HCT116 (cell line): ENCODE results near the gene ELP2. TPM values are rescaled to one million over a fixed set of nuclear protein-coding genes. Genes with fewer than 3 reads are reported as not detected.

ENCODE experiments used
- ATAC-seq: fragments of 200-7000 bp; cut with Tn5 transposase; 2 replicates; pipeline ENCODE4 v1.9.1; 2020; ENCODE audit warnings: mild to moderate bottlenecking, moderate library complexity
- BruUV-seq: library from RNA; stranded (reverse); fragments of 400-500 nt; replicated peaks from 2 replicates; lab custom pipeline; 2021; lab: Mats Ljungman, UMichigan
- CTCF ChIA-PET: fragments of 300-600 bp; sonication (Branson Sonifier 250); formaldehyde crosslinking; loops from one replicate; lab custom pipeline; 2021; ENCODE audit warnings: antibody characterized with exemption; lab: Charles Lee
- POLR2A ChIA-PET: fragments of 300-600, 350-600 bp; sonication (Branson Sonifier 250); formaldehyde crosslinking; loops from one replicate; lab custom pipeline; 2021; ENCODE audit warnings: antibody characterized with exemption; lab: Charles Lee
- RAD21 ChIA-PET, 2 experiments: fragments of 300-600 bp; sonication (Branson Sonifier 250); formaldehyde crosslinking; loops; one replicate each; lab custom pipeline; 2023; ENCODE audit warnings: low total read pairs in 2 of 2; ENCODE audit not compliant: uncharacterized antibody in 2 of 2, unreplicated experiment in 2 of 2, low non-redundant PET in 1 of 2; lab: Charles Lee
- DNase-seq: peaks from one replicate; pipeline ENCODE4 v3.0.0-alpha.2; 2010; ENCODE audit warnings: low read depth, low spot score
- H2AFZ ChIP-seq: fragments of 200-600 bp; shearing (Covaris generic), sonication (generic); 2 replicates; pipeline ENCODE4 v1.6.1; 2017; ENCODE audit warnings: low read depth, mixed run types, mixed read lengths, antibody characterized with exemption, low read length; ENCODE audit not compliant: poor library complexity, severe bottlenecking
- H3K27ac ChIP-seq: 2 replicates; pipeline ENCODE4 v1.5.1; 2012; ENCODE audit warnings: low read depth, low read length
- H3K27me3 ChIP-seq: fragments of 200-600 bp; sonication (generic); 2 replicates; pipeline ENCODE4 v1.6.1; 2016; ENCODE audit warnings: mixed run types, low read length, mixed read lengths; ENCODE audit not compliant: insufficient read depth
- H3K36me3 ChIP-seq, 2 experiments: fragments of 200-500 bp in 1 of 2; fragments of 200-600 bp in 1 of 2; sonication (Bioruptor generic) in 1 of 2; sonication (generic) in 1 of 2; 2 replicates each; pipeline versions ENCODE4 v1.5.1 to v1.6.1; 2014 to 2016; ENCODE audit warnings: low read length in 2 of 2, inconsistent platforms in 1 of 2, mixed read lengths in 1 of 2, mixed run types in 1 of 2; ENCODE audit not compliant: insufficient read depth in 2 of 2, control insufficient read depth in 1 of 2
- H3K4me1 ChIP-seq, 2 experiments: fragments of 200-600 bp in 1 of 2; sonication (generic) in 1 of 2; 2 replicates each; pipeline versions ENCODE4 v1.5.1 to v1.6.1; 2012 to 2017; ENCODE audit warnings: low read length in 2 of 2, inconsistent platforms in 1 of 2, mild to moderate bottlenecking in 1 of 2, mixed read lengths in 1 of 2, mixed run types in 1 of 2, moderate library complexity in 1 of 2; ENCODE audit not compliant: insufficient read depth in 2 of 2, control insufficient read depth in 1 of 2
- H3K4me2 ChIP-seq: fragments of 200-600 bp; sonication (generic); 2 replicates; pipeline ENCODE4 v1.6.1; 2017; ENCODE audit warnings: mixed run types, low read length, mixed read lengths
- H3K4me3 ChIP-seq, 2 experiments: fragments of 200-600 bp in 1 of 2; sonication (generic) in 1 of 2; replicated peaks in 1 of 2; 2 replicates each; pipeline ENCODE4 v1.5.1; 2011 to 2016; ENCODE audit warnings: low read length in 2 of 2, control low read depth in 1 of 2, low read depth in 1 of 2, mild to moderate bottlenecking in 1 of 2, mixed read lengths in 1 of 2, mixed run types in 1 of 2
- H3K79me2 ChIP-seq: fragments of 200-600 bp; sonication (generic); 2 replicates; pipeline ENCODE4 v1.6.1; 2017; ENCODE audit warnings: mild to moderate bottlenecking, mixed run types, low read length, moderate library complexity, mixed read lengths; ENCODE audit not compliant: insufficient read depth
- H3K9ac ChIP-seq: fragments of 200-600 bp; sonication (generic); 2 replicates; pipeline ENCODE4 v1.6.1; 2016; ENCODE audit warnings: low read length, mixed read lengths
- H3K9me2 ChIP-seq: fragments of 200-600 bp; sonication (generic), shearing (Covaris generic); 2 replicates; pipeline ENCODE4 v1.6.1; 2017; ENCODE audit warnings: mixed run types, mild to moderate bottlenecking, moderate library complexity; ENCODE audit not compliant: insufficient read depth
- H3K9me3 ChIP-seq, 2 experiments: fragments of 200-500 bp in 1 of 2; fragments of 200-600 bp in 1 of 2; sonication (Bioruptor generic) in 1 of 2; sonication (generic) in 1 of 2; 2 replicates each; pipeline ENCODE4 v1.6.1; 2014 to 2017; ENCODE audit warnings: low read length in 2 of 2, mixed read lengths in 2 of 2, inconsistent platforms in 1 of 2, low read depth in 1 of 2, mild to moderate bottlenecking in 1 of 2, mixed run types in 1 of 2, moderate library complexity in 1 of 2; ENCODE audit not compliant: control insufficient read depth in 1 of 2, insufficient read depth in 1 of 2
- H4K20me1 ChIP-seq: fragments of 200-600 bp; sonication (generic), shearing (Covaris generic); 2 replicates; pipeline ENCODE4 v1.6.1; 2017; ENCODE audit warnings: mixed run types, mild to moderate bottlenecking, moderate library complexity; ENCODE audit not compliant: insufficient read depth
- CBX3 ChIP-seq: IDR thresholded peaks from 2 replicates; pipeline ENCODE4 v1.6.1; 2012; ENCODE audit warnings: low read depth
- CEBPB ChIP-seq: IDR thresholded peaks from 2 replicates; pipeline ENCODE4 v1.6.1; 2012; ENCODE audit warnings: low read depth
- CTCF ChIP-seq, 3 experiments: fragments of 200-600 bp in 1 of 3; sonication (generic) in 1 of 3; IDR thresholded peaks in 2 of 3; conservative IDR thresholded peaks in 1 of 3; 2 replicates each; pipeline ENCODE4 v1.5.1; 2012 to 2017; ENCODE audit warnings: low read depth in 2 of 3, low read length in 2 of 3, antibody characterized with exemption in 1 of 3, borderline replicate concordance in 1 of 3, control low read depth in 1 of 3, mild to moderate bottlenecking in 1 of 3, mixed read lengths in 1 of 3, mixed run types in 1 of 3, moderate library complexity in 1 of 3; ENCODE audit not compliant: insufficient read depth in 1 of 3
- EGR1 ChIP-seq: IDR thresholded peaks from 2 replicates; pipeline ENCODE4 v1.6.1; 2012; ENCODE audit warnings: low read depth
- ELF1 ChIP-seq: IDR thresholded peaks from 2 replicates; pipeline ENCODE4 v1.6.1; 2012; ENCODE audit warnings: low read depth, borderline replicate concordance
- EZH2 ChIP-seq: fragments of 200-600 bp; sonication (generic); IDR thresholded peaks from 2 replicates; pipeline ENCODE4 v1.6.1; 2017; ENCODE audit warnings: antibody characterized with exemption, mixed run types
- EZH2phosphoT487 ChIP-seq: fragments of 200-600 bp; IDR thresholded peaks from 2 replicates; pipeline ENCODE4 v1.6.1; 2018; ENCODE audit warnings: antibody characterized with exemption, borderline replicate concordance
- FOSL1 ChIP-seq: IDR thresholded peaks from 2 replicates; pipeline ENCODE4 v1.6.1; 2012; ENCODE audit warnings: low read depth
- JUND ChIP-seq: IDR thresholded peaks from 2 replicates; pipeline ENCODE4 v1.6.1; 2012
- MAX ChIP-seq: IDR thresholded peaks from 2 replicates; pipeline ENCODE4 v1.6.1; 2012
- POLR2A ChIP-seq: IDR thresholded peaks from 2 replicates; pipeline ENCODE4 v1.7.0; 2011; ENCODE audit warnings: borderline replicate concordance; ENCODE audit not compliant: insufficient read depth, insufficient read length; ENCODE audit errors: extremely low read depth
- POLR2AphosphoS5 ChIP-seq: IDR thresholded peaks from 2 replicates; pipeline ENCODE4 v1.6.1; 2011; ENCODE audit warnings: mild to moderate bottlenecking, low read depth, low read length, moderate library complexity
- SIN3A ChIP-seq: IDR thresholded peaks from 2 replicates; pipeline ENCODE4 v1.6.1; 2012; ENCODE audit warnings: low read depth
- SP1 ChIP-seq: IDR thresholded peaks from 2 replicates; pipeline ENCODE4 v1.6.1; 2012; ENCODE audit warnings: low read depth
- SRF ChIP-seq: IDR thresholded peaks from 2 replicates; pipeline ENCODE4 v1.6.1; 2012; ENCODE audit warnings: low read depth
- TCF7L2 ChIP-seq: IDR thresholded peaks from 2 replicates; pipeline ENCODE4 v1.7.0; 2011; ENCODE audit warnings: borderline replicate concordance, inconsistent platforms; ENCODE audit not compliant: insufficient read depth, insufficient read length; ENCODE audit errors: extremely low read depth
- YY1 ChIP-seq: IDR thresholded peaks from 2 replicates; pipeline ENCODE4 v1.6.1; 2011; ENCODE audit warnings: low read length, low read depth, moderate library complexity, mild to moderate bottlenecking; ENCODE audit not compliant: insufficient replicate concordance; ENCODE audit errors: extremely low read depth
- ZFX ChIP-seq: fragments of 450-650 bp; IDR thresholded peaks from 2 replicates; pipeline ENCODE4 v1.6.1; 2017
- intact Hi-C: fragments of 100-400 bp; cut with micrococcal nuclease; formaldehyde crosslinking; loops from 2 replicates; pipeline ENCODE4 v1.10.0; 2022
- total RNA-seq: library from RNA; stranded (reverse); gene quantifications from one replicate; pipeline ENCODE4 v1.2.1, GENCODE V29; 2021; ENCODE audit not compliant: unreplicated experiment
- TF ChIP-seq, protein P1 (sequence below): IDR thresholded peaks from 2 replicates; pipeline ENCODE4 v1.6.1; 2012; ENCODE audit warnings: low read depth
- TF ChIP-seq, protein P2 (sequence below): IDR thresholded peaks from 2 replicates; pipeline ENCODE4 v1.6.1; 2011; ENCODE audit warnings: mild to moderate bottlenecking, low read length, moderate library complexity; ENCODE audit not compliant: insufficient replicate concordance; ENCODE audit errors: extremely low read depth

Gene ELP2
- total RNA-seq, 1 experiment from 2014 or later, result 109 TPM

DNA sequence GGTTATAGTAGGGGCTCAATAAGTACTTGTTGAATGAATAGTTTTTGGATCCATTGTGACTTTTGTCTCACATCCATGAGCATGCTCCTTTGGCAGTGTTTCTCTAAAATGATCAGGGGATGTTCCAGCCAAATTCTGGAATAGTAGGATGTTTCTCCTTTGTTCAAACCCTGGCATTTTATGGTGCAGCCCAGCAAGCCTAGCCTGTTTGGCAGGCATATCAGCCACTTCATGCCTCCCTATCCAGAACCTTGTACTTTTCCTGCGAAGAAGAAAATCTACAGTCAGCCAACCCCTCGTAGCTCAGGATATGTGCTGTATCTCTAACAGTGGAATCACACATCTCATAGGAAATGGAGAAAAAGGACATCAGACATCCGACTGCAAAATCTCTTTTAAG, 35.3 kb upstream of the ELP2 start:
- POLR2A ChIA-PET, result no interaction called here
- intact Hi-C loops, result no loop called here
- BruUV-seq, result no TSS peak

More for the DNA sequence above, 35.3 kb upstream of the ELP2 start:
- no peak for DNase-seq
- H3K27me3 ChIP-seq, result no peaks in the 10 kb centered on the region
- no peaks in the 10 kb centered on the region for H4K20me1 ChIP-seq
- H3K36me3 ChIP-seq, result no peaks in the 10 kb centered on the region
- H3K27ac ChIP-seq, result no peak overlapping the region
- H3K4me1 ChIP-seq, result no peaks in the 10 kb centered on the region
- H3K9me2 ChIP-seq, result no peaks in the 10 kb centered on the region
- RAD21 ChIA-PET, result interaction anchor here in 1 of 2 experiments (0.7 kb wide), 1 partner anchor 190 kb away, joined by 4 read pairs; no protein-coding TSS in a partner anchor
- H2AFZ ChIP-seq, result no peak overlapping the region
- CTCF ChIA-PET, result interaction anchor here (3.3 kb wide), 1 partner anchor 189 kb away, joined by 94 read pairs; no protein-coding TSS in a partner anchor
- H3K79me2 ChIP-seq, result no peaks in the 10 kb centered on the region
- no peaks in the 10 kb centered on the region for H3K9me3 ChIP-seq
- H3K4me2 ChIP-seq, result no peak overlapping the region
- TF ChIP-seq CBX3 (no peak), SIN3A (no peak), FOSL1 (no peak), EZH2phosphoT487 (no peak), EZH2 (no peak), POLR2AphosphoS5 (no peak), CTCF (IDR thresholded peaks at IDR 0.05 in 2 of 3, conservative IDR thresholded peaks at IDR 0.05 in 1 of 3; ENCODE audit: borderline replicate concordance in 1 of 3, insufficient read depth in 1 of 3, low read depth in 2 of 3, low read length in 2 of 3) (no peak), ZFX (no peak), SP1 (no peak), TCF7L2 (no peak), CEBPB (no peak), ELF1 (no peak), YY1 (no peak), JUND (no peak), POLR2A (no peak), SRF (no peak), MAX (no peak), EGR1 (no peak)
- TF ChIP-seq, protein P1, sequence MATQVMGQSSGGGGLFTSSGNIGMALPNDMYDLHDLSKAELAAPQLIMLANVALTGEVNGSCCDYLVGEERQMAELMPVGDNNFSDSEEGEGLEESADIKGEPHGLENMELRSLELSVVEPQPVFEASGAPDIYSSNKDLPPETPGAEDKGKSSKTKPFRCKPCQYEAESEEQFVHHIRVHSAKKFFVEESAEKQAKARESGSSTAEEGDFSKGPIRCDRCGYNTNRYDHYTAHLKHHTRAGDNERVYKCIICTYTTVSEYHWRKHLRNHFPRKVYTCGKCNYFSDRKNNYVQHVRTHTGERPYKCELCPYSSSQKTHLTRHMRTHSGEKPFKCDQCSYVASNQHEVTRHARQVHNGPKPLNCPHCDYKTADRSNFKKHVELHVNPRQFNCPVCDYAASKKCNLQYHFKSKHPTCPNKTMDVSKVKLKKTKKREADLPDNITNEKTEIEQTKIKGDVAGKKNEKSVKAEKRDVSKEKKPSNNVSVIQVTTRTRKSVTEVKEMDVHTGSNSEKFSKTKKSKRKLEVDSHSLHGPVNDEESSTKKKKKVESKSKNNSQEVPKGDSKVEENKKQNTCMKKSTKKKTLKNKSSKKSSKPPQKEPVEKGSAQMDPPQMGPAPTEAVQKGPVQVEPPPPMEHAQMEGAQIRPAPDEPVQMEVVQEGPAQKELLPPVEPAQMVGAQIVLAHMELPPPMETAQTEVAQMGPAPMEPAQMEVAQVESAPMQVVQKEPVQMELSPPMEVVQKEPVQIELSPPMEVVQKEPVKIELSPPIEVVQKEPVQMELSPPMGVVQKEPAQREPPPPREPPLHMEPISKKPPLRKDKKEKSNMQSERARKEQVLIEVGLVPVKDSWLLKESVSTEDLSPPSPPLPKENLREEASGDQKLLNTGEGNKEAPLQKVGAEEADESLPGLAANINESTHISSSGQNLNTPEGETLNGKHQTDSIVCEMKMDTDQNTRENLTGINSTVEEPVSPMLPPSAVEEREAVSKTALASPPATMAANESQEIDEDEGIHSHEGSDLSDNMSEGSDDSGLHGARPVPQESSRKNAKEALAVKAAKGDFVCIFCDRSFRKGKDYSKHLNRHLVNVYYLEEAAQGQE, result no peak
- TF ChIP-seq, protein P2, sequence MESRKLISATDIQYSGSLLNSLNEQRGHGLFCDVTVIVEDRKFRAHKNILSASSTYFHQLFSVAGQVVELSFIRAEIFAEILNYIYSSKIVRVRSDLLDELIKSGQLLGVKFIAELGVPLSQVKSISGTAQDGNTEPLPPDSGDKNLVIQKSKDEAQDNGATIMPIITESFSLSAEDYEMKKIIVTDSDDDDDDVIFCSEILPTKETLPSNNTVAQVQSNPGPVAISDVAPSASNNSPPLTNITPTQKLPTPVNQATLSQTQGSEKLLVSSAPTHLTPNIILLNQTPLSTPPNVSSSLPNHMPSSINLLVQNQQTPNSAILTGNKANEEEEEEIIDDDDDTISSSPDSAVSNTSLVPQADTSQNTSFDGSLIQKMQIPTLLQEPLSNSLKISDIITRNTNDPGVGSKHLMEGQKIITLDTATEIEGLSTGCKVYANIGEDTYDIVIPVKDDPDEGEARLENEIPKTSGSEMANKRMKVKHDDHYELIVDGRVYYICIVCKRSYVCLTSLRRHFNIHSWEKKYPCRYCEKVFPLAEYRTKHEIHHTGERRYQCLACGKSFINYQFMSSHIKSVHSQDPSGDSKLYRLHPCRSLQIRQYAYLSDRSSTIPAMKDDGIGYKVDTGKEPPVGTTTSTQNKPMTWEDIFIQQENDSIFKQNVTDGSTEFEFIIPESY, result no peak
- TF ChIP-seq, all 23 proteins: peak for 0
- Histone ChIP-seq H3K9ac (no peak overlapping the region), H3K4me3 (no peak overlapping the region)
- ATAC-seq, result no peak
